Neuronal stem cell (in vitro differentiated cells): ENCODE results near the gene PRDX2.
A peak's percentile ranks its signal among the peaks of the same experiment; 100 is the strongest.

Experiments
- DNase-seq: peaks from one replicate; pipeline ENCODE4 v3.0.0-alpha.2; 2013; ENCODE audit warnings: low spot score
- H2AFZ ChIP-seq: one replicate; pipeline ENCODE4 v1.6.1; 2013; ENCODE audit warnings: mild to moderate bottlenecking, low read length, inconsistent platforms
- H2AK5ac ChIP-seq: 2 replicates; pipeline ENCODE4 v1.6.1; 2013; ENCODE audit warnings: low read depth, mild to moderate bottlenecking, inconsistent platforms, low read length, moderate library complexity, mixed read lengths
- H2BK120ac ChIP-seq: 2 replicates; pipeline ENCODE4 v1.6.1; 2013; ENCODE audit warnings: low read depth, mild to moderate bottlenecking, inconsistent platforms, low read length, moderate library complexity, mixed read lengths
- H2BK12ac ChIP-seq: one replicate; pipeline ENCODE4 v1.6.1; 2013; ENCODE audit warnings: low read length, inconsistent platforms
- H2BK15ac ChIP-seq: 2 replicates; pipeline ENCODE4 v1.6.1; 2013; ENCODE audit warnings: mild to moderate bottlenecking, low read length, inconsistent platforms, mixed read lengths
- H2BK5ac ChIP-seq: one replicate; pipeline ENCODE4 v1.6.1; 2013; ENCODE audit warnings: inconsistent platforms, mild to moderate bottlenecking, low read length, moderate library complexity
- H3K14ac ChIP-seq: one replicate; pipeline ENCODE4 v1.6.1; 2013; ENCODE audit warnings: low read length, inconsistent platforms
- H3K18ac ChIP-seq: 2 replicates; pipeline ENCODE4 v1.6.1; 2013; ENCODE audit warnings: low read length, inconsistent platforms
- H3K23ac ChIP-seq: 2 replicates; pipeline ENCODE4 v1.6.1; 2013; ENCODE audit warnings: low read depth, mild to moderate bottlenecking, mixed read lengths, low read length, inconsistent platforms; ENCODE audit not compliant: poor library complexity
- H3K27ac ChIP-seq: replicated peaks from 3 replicates; pipeline ENCODE4 v1.5.1; 2013; ENCODE audit warnings: low read length, inconsistent platforms
- H3K27me3 ChIP-seq, 3 experiments: 2 replicates each; pipeline ENCODE4 v1.6.1; 2013; ENCODE audit warnings: low read length in 3 of 3, mild to moderate bottlenecking in 2 of 3, inconsistent platforms in 1 of 3, low read depth in 1 of 3, mixed read lengths in 1 of 3, moderate library complexity in 1 of 3; ENCODE audit not compliant: control insufficient read depth in 3 of 3, insufficient read depth in 3 of 3
- H3K36me3 ChIP-seq, 2 donors: replicated peaks in 1 of 2; 2 replicates each; pipeline ENCODE4 v1.6.1; 2013; ENCODE audit warnings: low read length in 2 of 2; ENCODE audit not compliant: control insufficient read depth in 2 of 2, insufficient read depth in 2 of 2
- H3K4ac ChIP-seq: 2 replicates; pipeline ENCODE4 v1.6.1; 2013; ENCODE audit warnings: inconsistent platforms, mild to moderate bottlenecking, low read length, moderate library complexity
- H3K4me1 ChIP-seq, 2 donors: 1 replicate in 1 of 2; 2 replicates in 1 of 2; pipeline ENCODE4 v1.6.1; 2013; ENCODE audit warnings: low read length in 2 of 2, low read depth in 1 of 2; ENCODE audit not compliant: control insufficient read depth in 2 of 2, insufficient read depth in 1 of 2
- H3K4me2 ChIP-seq: one replicate; pipeline ENCODE4 v1.6.1; 2013; ENCODE audit warnings: mild to moderate bottlenecking, low read length, inconsistent platforms; ENCODE audit not compliant: insufficient read depth, poor library complexity, severe bottlenecking
- H3K4me3 ChIP-seq, 2 donors: 2 replicates each; pipeline ENCODE4 v1.5.1; 2013; ENCODE audit warnings: low read length in 2 of 2, mild to moderate bottlenecking in 2 of 2, inconsistent platforms in 1 of 2, moderate library complexity in 1 of 2
- H3K79me1 ChIP-seq: one replicate; pipeline ENCODE4 v1.6.1; 2013; ENCODE audit warnings: low read depth, mild to moderate bottlenecking, inconsistent platforms, low read length, moderate library complexity
- H3K9ac ChIP-seq: one replicate; pipeline ENCODE4 v1.6.1; 2013; ENCODE audit warnings: mild to moderate bottlenecking, low read depth, low read length, inconsistent platforms; ENCODE audit not compliant: poor library complexity
- H3K9me3 ChIP-seq, 2 donors: replicated peaks in 1 of 2; 2 replicates each; pipeline versions ENCODE3 to v1.6.1; 2013; ENCODE audit warnings: low read length in 2 of 2, mild to moderate bottlenecking in 2 of 2, inconsistent platforms in 1 of 2, low read depth in 1 of 2, mixed read lengths in 1 of 2, moderate library complexity in 1 of 2; ENCODE audit not compliant: control insufficient read depth in 2 of 2, insufficient read depth in 1 of 2
- H4K8ac ChIP-seq: one replicate; pipeline ENCODE4 v1.6.1; 2013; ENCODE audit warnings: low read depth, mild to moderate bottlenecking, inconsistent platforms, low read length, moderate library complexity
- H4K91ac ChIP-seq: one replicate; pipeline ENCODE4 v1.6.1; 2013; ENCODE audit warnings: low read length, low read depth, mild to moderate bottlenecking, inconsistent platforms; ENCODE audit not compliant: poor library complexity
- WGBS, 2 donors: extraction: QIAGEN DNeasy Blood & Tissue Kit; methylation state at CpG; one replicate each; pipeline ENCODE4 v1.1.7; 2013; ENCODE audit warnings: missing lambda C conversion rate in 2 of 2, mixed read lengths in 1 of 2; ENCODE audit not compliant: insufficient read length in 2 of 2, insufficient replicate concordance in 1 of 2; ENCODE audit errors: extremely low coverage in 2 of 2; 5-methylcytosine and 5-hydroxymethylcytosine counted together

PRDX2 gene

DNA sequence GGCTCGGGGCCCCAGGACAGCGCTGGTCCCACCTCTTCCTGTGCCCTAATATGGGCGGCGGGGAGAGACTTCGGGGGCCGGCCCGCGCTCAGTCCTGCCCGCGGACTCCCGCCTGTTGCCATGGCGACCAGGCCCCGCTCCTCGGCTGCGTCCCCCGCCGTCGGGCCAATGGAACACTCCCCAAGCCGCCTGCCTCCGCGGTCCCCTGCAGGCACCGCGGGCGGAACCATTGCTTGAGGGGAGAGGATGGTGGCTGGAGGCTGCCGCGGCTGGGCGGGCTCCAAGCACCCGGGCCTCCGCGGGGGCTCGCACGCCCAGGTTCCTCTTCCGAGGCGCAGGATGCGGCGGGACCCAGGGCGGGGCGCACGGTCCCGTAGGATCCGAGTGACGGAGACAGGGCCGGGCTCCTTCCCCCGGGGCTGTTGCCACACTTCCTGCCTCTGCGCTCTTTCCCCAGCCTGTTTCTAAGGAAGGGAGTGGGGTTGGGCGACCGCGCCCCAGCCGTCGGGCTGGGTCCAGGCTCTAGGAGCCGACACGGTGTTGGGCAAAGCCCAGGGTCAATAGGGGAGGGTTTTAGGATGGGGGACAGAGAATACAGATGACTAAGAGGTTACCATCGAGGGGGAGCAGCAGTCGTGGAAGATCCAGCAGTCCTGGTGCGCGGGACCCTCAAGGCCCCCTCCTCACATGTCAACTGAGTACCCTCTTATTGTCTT is 11.5 kb downstream of the PRDX2 start:
- Histone ChIP-seq H3K27me3 (peaks cover 0 to 31% (median 3%) of the 10 kb centered on the region in 3 experiments), H3K4me3 (peak overlapping the region; percentile 60 to 73), H3K14ac (no peak overlapping the region), H2BK12ac (no peak overlapping the region), H3K27ac (peak overlapping the region; percentile 51), H3K4me1 (peaks cover 21 to 46% of the 10 kb centered on the region in 2 donors), H3K9ac (peak overlapping the region; percentile 7), H4K8ac (no peak overlapping the region), H2BK120ac (no peak overlapping the region), H2BK15ac (no peak overlapping the region), H3K36me3 (no peaks in the 10 kb centered on the region), H3K4me2 (peak overlapping the region; percentile 89), H2BK5ac (peak overlapping the region; percentile 85), H3K9me3 (no peaks in the 10 kb centered on the region), H2AK5ac (no peak overlapping the region), H3K4ac (no peak overlapping the region), H4K91ac (no peak overlapping the region), H2AFZ (peak overlapping the region; percentile 87), H3K23ac (peak overlapping the region; percentile 83), H3K18ac (peak overlapping the region; percentile 96), H3K79me1 (peaks cover 4% of the 10 kb centered on the region)
- WGBS, 2 donors, result no CpG with 5 or more reads among the region's 56 CpGs
- DNase-seq, result peak; percentile 95

DNA sequence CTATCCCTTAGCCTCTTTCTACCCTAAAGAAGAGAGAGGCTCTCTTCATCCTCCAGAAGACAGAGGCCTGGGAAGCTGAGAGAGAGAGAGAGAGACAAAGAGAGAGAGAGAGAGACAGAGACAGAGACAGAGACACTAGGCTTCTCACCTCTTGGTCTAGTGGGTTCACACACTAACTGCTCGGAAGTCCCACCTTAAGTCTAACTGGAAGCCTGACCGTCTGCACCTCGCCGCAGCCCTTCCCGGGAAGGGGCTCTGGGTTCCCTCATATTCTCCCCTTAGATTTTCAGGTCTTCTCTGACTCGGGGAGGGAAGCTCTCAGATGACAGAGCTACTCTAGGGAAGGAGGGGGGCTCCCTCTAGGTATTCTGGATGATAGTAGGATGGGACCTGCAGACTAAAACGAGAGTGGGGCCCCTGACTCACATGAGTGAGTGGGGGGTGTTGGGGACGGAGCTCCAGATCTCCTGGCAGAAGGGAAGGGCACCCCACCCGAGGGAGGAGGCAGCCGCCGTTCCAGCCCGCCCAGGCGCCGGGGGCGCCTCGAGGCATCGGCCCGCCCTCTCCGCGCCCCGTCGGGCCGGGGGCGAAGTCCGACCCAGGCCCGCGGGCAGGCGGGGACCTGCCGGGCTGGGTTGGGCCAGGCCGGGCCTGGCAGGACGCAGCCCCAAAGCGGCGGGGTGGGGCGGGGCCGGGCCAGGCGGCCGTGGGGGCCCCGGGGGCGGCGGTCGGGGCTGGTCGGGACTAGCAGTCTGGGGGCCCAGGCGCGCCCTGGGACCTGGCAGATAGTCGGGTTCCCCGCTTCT is 12.3 kb downstream of the PRDX2 start:
- Histone ChIP-seq H2BK5ac (peak overlapping the region; percentile 85), H3K14ac (no peak overlapping the region), H3K9me3 (no peaks in the 10 kb centered on the region), H2BK12ac (no peak overlapping the region), H3K4me2 (peak overlapping the region; percentile 89), H3K9ac (peak overlapping the region; percentile 82), H2AK5ac (peak overlapping the region; percentile 58), H3K4ac (no peak overlapping the region), H3K79me1 (peaks cover 4% of the 10 kb centered on the region), H3K23ac (peak overlapping the region; percentile 83), H3K18ac (peak overlapping the region; percentile 68), H3K27me3 (peaks cover 0 to 28% (median 3%) of the 10 kb centered on the region in 3 experiments), H3K4me1 (peaks cover 21 to 51% of the 10 kb centered on the region in 2 donors), H3K4me3 (peak overlapping the region; percentile 60 to 64), H2BK120ac (no peak overlapping the region), H3K27ac (peak overlapping the region; percentile 65), H4K91ac (no peak overlapping the region), H3K36me3 (no peaks in the 10 kb centered on the region), H2AFZ (peak overlapping the region; percentile 87), H4K8ac (no peak overlapping the region), H2BK15ac (peak overlapping the region; percentile 42)
- DNase-seq, result no peak
- WGBS, 2 donors, result no CpG with 5 or more reads among the region's 46 CpGs

DNA sequence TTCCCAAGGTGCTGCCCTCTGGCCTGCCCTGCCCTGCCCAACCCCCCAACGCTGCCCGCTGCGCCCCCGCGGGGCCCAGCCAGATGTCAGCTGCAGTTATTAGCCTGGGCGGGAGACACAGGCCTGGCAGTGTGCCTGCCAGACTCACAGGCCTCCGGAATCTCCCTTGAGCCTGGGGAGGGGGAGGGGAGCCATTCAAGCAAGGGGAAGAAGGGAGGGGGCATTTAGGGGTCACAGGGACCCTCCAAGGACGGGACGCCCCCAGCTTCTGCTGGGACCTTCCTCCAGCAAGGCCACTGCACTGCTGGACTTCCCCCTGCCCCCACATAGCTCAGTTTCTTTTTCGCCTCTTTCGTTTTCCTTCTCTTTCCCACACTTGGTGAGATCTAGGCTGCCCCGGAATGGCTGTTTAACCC is 12.9 kb downstream of the PRDX2 start:
- Histone ChIP-seq H4K8ac (no peak overlapping the region), H3K36me3 (no peaks in the 10 kb centered on the region), H3K79me1 (peaks cover 2% of the 10 kb centered on the region), H3K23ac (no peak overlapping the region), H2BK120ac (no peak overlapping the region), H3K18ac (peak overlapping the region; percentile 60), H3K4me2 (peak overlapping the region; percentile 44), H3K9me3 (no peaks in the 10 kb centered on the region), H2AK5ac (peak overlapping the region; percentile 13), H3K27me3 (peaks cover 0 to 25% (median 3%) of the 10 kb centered on the region in 3 experiments), H4K91ac (no peak overlapping the region), H3K4me1 (peaks cover 23 to 51% of the 10 kb centered on the region in 2 donors), H3K27ac (peak overlapping the region; percentile 65), H2BK12ac (no peak overlapping the region), H3K14ac (no peak overlapping the region), H2BK15ac (peak overlapping the region; percentile 33), H2AFZ (peak overlapping the region; percentile 87), H3K9ac (peak overlapping the region; percentile 44), H3K4me3 (peak overlapping the region in 1 of 2 donors; percentile 60), H2BK5ac (peak overlapping the region; percentile 27), H3K4ac (no peak overlapping the region)
- WGBS, 2 donors, result no CpG with 5 or more reads among the region's 12 CpGs
- no peak for DNase-seq
